ENCODE measurements around the gene NPC1.

- TF ChIP-seq CTCF (IDR thresholded peaks at IDR 0.05), result no peak
- no peak for TF ChIP-seq POLR2A (IDR thresholded peaks at IDR 0.05)
Measured at GRCh38 chr18:23578891-23579653, 7.2 kb downstream of the NPC1 start.

Measured in esophagus squamous epithelium (tissue), 4 donors.